Measurements from ENCODE around the gene FOXJ2. TPM values are rescaled to one million over a fixed set of nuclear protein-coding genes. Genes with fewer than 3 reads are reported as not detected.

Gene FOXJ2
- total RNA-seq: 8.3 and 9.9 TPM in 2 replicates

GRCh38 chr12:8032242-8033152, at the start of gene FOXJ2:
Gene FOXJ2, plus strand, starts transcription at chr12:8032716. Its CDS starts 7,117 bp downstream, at chr12:8039833.

GRCh38 chr12:8065991-8066594, 33.6 kb downstream of the FOXJ2 start, which contains the start of gene C3AR1:
Gene C3AR1, minus strand, starts transcription at chr12:8066359. Its CDS starts 6,174 bp downstream, at chr12:8060185.

Other genes with a start within 250 kb of the FOXJ2 start
- gene NANOG, start 243.3 kb upstream of the FOXJ2 start, total RNA-seq: not detected in 2 replicates
- 0.13 TPM in 1 of 2 replicates, not detected in the other for gene SLC2A14, start 159.8 kb upstream of the FOXJ2 start, total RNA-seq
- gene SLC2A3, start 96.5 kb upstream of the FOXJ2 start, total RNA-seq: 180 and 327 TPM in 2 replicates
- 0.07 and 0.17 TPM in 2 replicates for gene C3AR1, start 33.6 kb downstream of the FOXJ2 start, total RNA-seq
- gene NECAP1, start 49.6 kb downstream of the FOXJ2 start, total RNA-seq: 36.3 and 59.6 TPM in 2 replicates
- 0.07 and 0.89 TPM in 2 replicates for gene CLEC4A, start 90.9 kb downstream of the FOXJ2 start, total RNA-seq
- gene ZNF705A, start 124.3 kb downstream of the FOXJ2 start, total RNA-seq: not detected in 2 replicates
- 0.13 TPM in 1 of 2 replicates, not detected in the other for gene FAM90A1, start 194.9 kb downstream of the FOXJ2 start, total RNA-seq